Osteoblast (primary cell): ENCODE measurements around the gene FERMT1. TPM values are rescaled to one million over a fixed set of nuclear protein-coding genes. Genes with fewer than 3 reads are reported as not detected.
A peak's percentile ranks its signal among the peaks of the same experiment; 100 is the strongest.

Source experiments
- DNase-seq: peaks from one replicate; pipeline ENCODE4 v3.0.0; 2011; ENCODE audit warnings: low spot score, mixed read lengths; ENCODE audit not compliant: insufficient read length; ENCODE audit errors: missing footprints
- H2AFZ ChIP-seq: 2 replicates; pipeline ENCODE4 v1.6.0; 2011; ENCODE audit warnings: mild to moderate bottlenecking, low read length
- H3K27ac ChIP-seq: 2 replicates; pipeline ENCODE4 v1.5.1; 2011; ENCODE audit warnings: mild to moderate bottlenecking, low read depth, low read length, moderate library complexity
- H3K27me3 ChIP-seq: 2 replicates; pipeline ENCODE4 v1.6.0; 2012; ENCODE audit warnings: mild to moderate bottlenecking, control low read depth, inconsistent platforms, low read length, moderate library complexity; ENCODE audit not compliant: insufficient read depth
- H3K36me3 ChIP-seq: 2 replicates; pipeline ENCODE4 v1.5.1; 2011; ENCODE audit warnings: mild to moderate bottlenecking, low read length, control low read depth, moderate library complexity; ENCODE audit not compliant: insufficient read depth
- H3K4me1 ChIP-seq: 2 replicates; pipeline ENCODE4 v1.5.1; 2011; ENCODE audit warnings: mild to moderate bottlenecking, low read length, control low read depth, moderate library complexity; ENCODE audit not compliant: insufficient read depth
- H3K4me2 ChIP-seq: 2 replicates; pipeline ENCODE4 v1.6.0; 2011; ENCODE audit warnings: mild to moderate bottlenecking, low read length; ENCODE audit not compliant: insufficient read depth
- H3K4me3 ChIP-seq: fragments of 200-600 bp; sonication (generic); 3 replicates; pipeline ENCODE4 v1.5.1; 2012; ENCODE audit warnings: mild to moderate bottlenecking, low read length, inconsistent platforms; ENCODE audit not compliant: insufficient read depth
- H3K79me2 ChIP-seq: 2 replicates; pipeline ENCODE4 v1.6.0; 2012; ENCODE audit warnings: mild to moderate bottlenecking, low read length, control low read depth, inconsistent platforms; ENCODE audit not compliant: insufficient read depth
- H3K9me3 ChIP-seq: 2 replicates; pipeline ENCODE4 v1.5.1; 2011; ENCODE audit warnings: low read depth, low read length, control low read depth
- H4K20me1 ChIP-seq: 2 replicates; pipeline ENCODE4 v1.6.0; 2012; ENCODE audit warnings: mild to moderate bottlenecking, low read length, control low read depth; ENCODE audit not compliant: insufficient read depth
- total RNA-seq: library from RNA; depleted of rRNA; stranded (reverse); fragments of >200 nt; gene quantifications from 2 replicates; pipeline ENCODE4 v1.2.3, GENCODE V29; 2012
- TF ChIP-seq, protein P1 (sequence below): IDR thresholded peaks from 2 replicates; pipeline ENCODE4 v1.5.1; 2011; ENCODE audit warnings: mild to moderate bottlenecking, low read depth, low read length, moderate library complexity; ENCODE audit errors: extremely low read depth

The FERMT1 gene
- total RNA-seq, 1 donor: 2.5 TPM

GRCh38 chr20:6081236-6081635 is 41.6 kb downstream of the FERMT1 start:
- TF ChIP-seq, protein P1, sequence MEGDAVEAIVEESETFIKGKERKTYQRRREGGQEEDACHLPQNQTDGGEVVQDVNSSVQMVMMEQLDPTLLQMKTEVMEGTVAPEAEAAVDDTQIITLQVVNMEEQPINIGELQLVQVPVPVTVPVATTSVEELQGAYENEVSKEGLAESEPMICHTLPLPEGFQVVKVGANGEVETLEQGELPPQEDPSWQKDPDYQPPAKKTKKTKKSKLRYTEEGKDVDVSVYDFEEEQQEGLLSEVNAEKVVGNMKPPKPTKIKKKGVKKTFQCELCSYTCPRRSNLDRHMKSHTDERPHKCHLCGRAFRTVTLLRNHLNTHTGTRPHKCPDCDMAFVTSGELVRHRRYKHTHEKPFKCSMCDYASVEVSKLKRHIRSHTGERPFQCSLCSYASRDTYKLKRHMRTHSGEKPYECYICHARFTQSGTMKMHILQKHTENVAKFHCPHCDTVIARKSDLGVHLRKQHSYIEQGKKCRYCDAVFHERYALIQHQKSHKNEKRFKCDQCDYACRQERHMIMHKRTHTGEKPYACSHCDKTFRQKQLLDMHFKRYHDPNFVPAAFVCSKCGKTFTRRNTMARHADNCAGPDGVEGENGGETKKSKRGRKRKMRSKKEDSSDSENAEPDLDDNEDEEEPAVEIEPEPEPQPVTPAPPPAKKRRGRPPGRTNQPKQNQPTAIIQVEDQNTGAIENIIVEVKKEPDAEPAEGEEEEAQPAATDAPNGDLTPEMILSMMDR: no peak
- DNase-seq: peak; percentile 74
- H3K79me2 ChIP-seq: no peaks in the 10 kb centered on the region
- H3K4me1 ChIP-seq: peaks cover 11% of the 10 kb centered on the region
- no peaks in the 10 kb centered on the region for H3K9me3 ChIP-seq
- H3K27me3 ChIP-seq: no peaks in the 10 kb centered on the region
- H2AFZ ChIP-seq: no peak overlapping the region
- no peak overlapping the region for H3K4me2 ChIP-seq
- no peak overlapping the region for H3K4me3 ChIP-seq
- no peak overlapping the region for H3K27ac ChIP-seq
- no peaks in the 10 kb centered on the region for H4K20me1 ChIP-seq
- H3K36me3 ChIP-seq: no peaks in the 10 kb centered on the region

- H3K4me3 ChIP-seq: no peak overlapping the region
- no peak overlapping the region for H2AFZ ChIP-seq
- peaks cover 11% of the 10 kb centered on the region for H3K4me1 ChIP-seq
- no peaks in the 10 kb centered on the region for H3K9me3 ChIP-seq
- H4K20me1 ChIP-seq: no peaks in the 10 kb centered on the region
- H3K36me3 ChIP-seq: no peaks in the 10 kb centered on the region
- H3K79me2 ChIP-seq: no peaks in the 10 kb centered on the region
- DNase-seq: peak; percentile 56
- H3K4me2 ChIP-seq: no peak overlapping the region
- TF ChIP-seq, protein P1: no peak
- no peak overlapping the region for H3K27ac ChIP-seq
- H3K27me3 ChIP-seq: no peaks in the 10 kb centered on the region
These were observed 43.8 kb downstream of the FERMT1 start for GRCh38 chr20:6079016-6079415.

DNA sequence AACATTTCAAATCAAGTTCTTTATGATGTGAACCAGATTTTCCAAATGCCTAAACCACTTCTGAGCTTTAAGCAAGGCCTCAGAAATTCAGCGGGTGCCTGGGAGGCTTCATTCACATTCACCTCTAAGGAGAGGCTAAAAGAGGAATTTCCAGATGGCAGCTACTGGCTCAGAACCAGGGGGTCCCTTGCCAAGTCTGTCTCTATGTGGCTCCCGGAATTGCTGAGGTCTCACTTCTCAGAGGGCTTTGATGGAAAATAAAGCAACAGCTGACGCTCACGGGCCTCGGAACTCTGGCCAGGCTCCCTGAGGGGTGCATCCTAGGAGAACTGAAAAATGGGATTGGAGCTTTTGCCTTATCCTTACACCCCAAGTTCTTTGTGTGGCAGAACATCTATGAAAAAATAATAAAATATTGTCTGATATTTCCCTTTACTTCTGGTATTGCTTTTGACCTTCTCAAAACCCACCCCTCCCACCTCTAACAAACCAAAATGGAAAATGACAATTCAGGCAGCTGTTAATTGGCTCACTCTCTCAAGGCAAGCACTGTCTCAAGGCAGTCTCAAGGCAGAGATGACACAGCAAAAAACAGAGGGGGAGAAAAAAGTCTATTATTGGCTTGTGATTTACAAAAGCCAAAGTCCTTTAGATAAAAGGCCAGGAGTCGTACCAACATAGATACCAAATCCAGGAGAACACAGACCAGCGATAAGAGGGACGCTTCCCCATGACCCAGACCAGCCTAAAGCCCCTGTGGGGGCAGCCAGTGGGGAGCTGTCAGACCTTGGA is 47.2 kb downstream of the FERMT1 start:
- Histone ChIP-seq H3K79me2 (no peaks in the 10 kb centered on the region), H3K4me2 (no peak overlapping the region), H3K27ac (no peak overlapping the region)

GRCh38 chr20:6074784-6075183 is 48.0 kb downstream of the FERMT1 start:
- Histone ChIP-seq H3K27ac (no peak overlapping the region), H2AFZ (no peak overlapping the region), H3K4me2 (no peak overlapping the region)

More for the DNA sequence above, 47.2 kb downstream of the FERMT1 start:
- TF ChIP-seq, protein P1: no peak
- DNase-seq: no peak
- no peaks in the 10 kb centered on the region for H3K4me1 ChIP-seq
- no peaks in the 10 kb centered on the region for H4K20me1 ChIP-seq
- no peaks in the 10 kb centered on the region for H3K36me3 ChIP-seq
- H2AFZ ChIP-seq: no peak overlapping the region
- H3K9me3 ChIP-seq: no peaks in the 10 kb centered on the region
- no peak overlapping the region for H3K4me3 ChIP-seq
- H3K27me3 ChIP-seq: no peaks in the 10 kb centered on the region

More at GRCh38 chr20:6074784-6075183, 48.0 kb downstream of the FERMT1 start:
- no peaks in the 10 kb centered on the region for H4K20me1 ChIP-seq
- no peaks in the 10 kb centered on the region for H3K9me3 ChIP-seq
- no peaks in the 10 kb centered on the region for H3K36me3 ChIP-seq
- no peaks in the 10 kb centered on the region for H3K4me1 ChIP-seq
- peak; percentile 17 for DNase-seq
- no peaks in the 10 kb centered on the region for H3K27me3 ChIP-seq
- no peaks in the 10 kb centered on the region for H3K79me2 ChIP-seq
- TF ChIP-seq, protein P1: no peak
- H3K4me3 ChIP-seq: no peak overlapping the region
